ENCODE results near the gene MTERF2.

Gene MTERF2

GRCh38 chr12:106994579-106995220, 7.8 kb upstream of the MTERF2 start:
- DNase-seq (ENCODE audit: low read depth): no peak

GRCh38 chr12:106987846-106988245, 900 bp upstream of the MTERF2 start:
- DNase-seq (ENCODE audit: low read depth): no peak

GRCh38 chr12:106986135-106986534, 811 bp downstream of the MTERF2 start:
- no peak for DNase-seq (ENCODE audit: low read depth)

- DNase-seq (ENCODE audit: low read depth): no peak
Observed at GRCh38 chr12:106985479-106985878, 1.5 kb downstream of the MTERF2 start.

GRCh38 chr12:106984588-106985137, 2.3 kb downstream of the MTERF2 start:
- peak; percentile 9 for DNase-seq (ENCODE audit: low read depth)

GRCh38 chr12:106982229-106982628, 4.7 kb downstream of the MTERF2 start:
- no peak for DNase-seq (ENCODE audit: low read depth)

- no peak for DNase-seq (ENCODE audit: low read depth)
Observed at GRCh38 chr12:106981788-106982187, 5.2 kb downstream of the MTERF2 start.

GRCh38 chr12:106980944-106981343, 6.0 kb downstream of the MTERF2 start:
- DNase-seq (ENCODE audit: low read depth): no peak

- no peak for DNase-seq (ENCODE audit: low read depth)
Observed at GRCh38 chr12:106978035-106978800, 8.7 kb downstream of the MTERF2 start.

- no peak for DNase-seq (ENCODE audit: low read depth)
Observed at GRCh38 chr12:106976668-106977067, 10.3 kb downstream of the MTERF2 start.

- DNase-seq (ENCODE audit: low read depth): no peak
Observed at GRCh38 chr12:106975993-106976658, 10.8 kb downstream of the MTERF2 start.

GRCh38 chr12:106975098-106975497, 11.8 kb downstream of the MTERF2 start:
- no peak for DNase-seq (ENCODE audit: low read depth)

GRCh38 chr12:106974511-106974910, 12.4 kb downstream of the MTERF2 start:
- DNase-seq (ENCODE audit: low read depth): no peak

GRCh38 chr12:106973545-106973944, 13.4 kb downstream of the MTERF2 start:
- DNase-seq (ENCODE audit: low read depth): no peak

GRCh38 chr12:106971065-106971464, 15.9 kb downstream of the MTERF2 start:
- no peak for DNase-seq (ENCODE audit: low read depth)

- no peak for DNase-seq (ENCODE audit: low read depth)
Observed at GRCh38 chr12:106964526-106964925, 22.4 kb downstream of the MTERF2 start.

GRCh38 chr12:106962286-106962685, 24.7 kb downstream of the MTERF2 start:
- no peak for DNase-seq (ENCODE audit: low read depth)

GRCh38 chr12:106960443-106960842, 26.5 kb downstream of the MTERF2 start:
- DNase-seq (ENCODE audit: low read depth): no peak

- DNase-seq (ENCODE audit: low read depth): no peak
Observed at GRCh38 chr12:106957583-106957982, 29.4 kb downstream of the MTERF2 start.

GRCh38 chr12:106956048-106956578, 30.8 kb downstream of the MTERF2 start:
- peak; percentile 26 for DNase-seq (ENCODE audit: low read depth)

GRCh38 chr12:106955377-106956047, 31.4 kb downstream of the MTERF2 start, which contains the start of gene TMEM263:
TSS of gene TMEM263 (plus strand) at chr12:106955907. CDS start at chr12:106967117, 11,210 bp downstream.
- peak; percentile 87 for DNase-seq (ENCODE audit: low read depth)

All from activated T-cell treated with anti-CD3 and anti-CD28 coated beads for 24 hours (primary cell).